PFSK-1 (cell line): Measurements from ENCODE around the gene TMEM50B.

Experiments
- POLR2AphosphoS5 ChIP-seq: IDR thresholded peaks from 2 replicates; pipeline ENCODE4 v1.6.1; 2012; ENCODE audit warnings: low read depth, mild to moderate bottlenecking, control low read depth, low read length, moderate library complexity
- SIN3A ChIP-seq: IDR thresholded peaks from 2 replicates; pipeline ENCODE4 v1.6.1; 2012; ENCODE audit warnings: mild to moderate bottlenecking, low read length, moderate library complexity, borderline replicate concordance; ENCODE audit not compliant: insufficient read depth
- TAF1 ChIP-seq: IDR thresholded peaks from 2 replicates; pipeline ENCODE4 v1.6.1; 2012; ENCODE audit warnings: low read length, control low read depth, borderline replicate concordance; ENCODE audit not compliant: insufficient read depth

DNA sequence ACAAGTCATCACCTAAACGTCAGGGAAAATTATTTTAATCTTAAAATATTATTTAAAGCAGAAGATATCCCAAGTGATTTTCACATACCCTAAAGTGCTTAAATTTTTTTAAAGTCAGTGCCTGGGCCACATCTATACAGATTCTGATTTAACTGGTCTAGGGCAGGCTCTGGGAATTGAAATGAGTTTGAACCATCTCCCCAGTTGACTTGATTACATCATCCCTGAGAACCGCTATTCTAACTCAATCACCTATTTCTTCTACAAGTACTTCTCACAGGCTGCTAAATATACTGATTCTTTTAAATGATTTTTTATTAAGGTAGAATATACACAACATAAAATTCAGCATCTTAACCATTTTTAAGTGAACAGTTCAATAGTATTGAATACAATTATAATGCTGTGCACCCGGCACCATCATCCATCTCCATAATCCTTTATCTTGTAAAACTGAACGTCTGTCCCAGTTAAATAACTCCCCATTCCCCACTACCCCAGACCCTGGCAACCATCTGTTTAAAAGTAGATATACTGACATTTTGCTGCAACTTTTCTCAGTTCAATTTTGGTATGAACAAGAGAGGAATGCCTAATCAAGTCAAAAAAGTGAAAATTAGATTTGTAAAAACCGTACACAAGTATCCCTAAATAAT is 42.7 kb upstream of the TMEM50B start:
- TF ChIP-seq POLR2AphosphoS5 (no peak), SIN3A (no peak), TAF1 (no peak)
